Choroid plexus epithelial cell (primary cell): ENCODE measurements around the gene ERI3.
A peak's percentile ranks its signal among the peaks of the same experiment; 100 is the strongest.

ENCODE experiments used
- DNase-seq: peaks from one replicate; pipeline ENCODE4 v3.0.0-alpha.2; 2010; ENCODE audit warnings: low read depth
- H3K4me3 ChIP-seq: 2 replicates; pipeline ENCODE4 v1.5.1; 2011; ENCODE audit warnings: low read depth, mild to moderate bottlenecking, control low read depth, low read length, moderate library complexity
- CTCF ChIP-seq: conservative IDR thresholded peaks from 2 replicates; pipeline ENCODE4 v1.5.1; 2011; ENCODE audit warnings: low read depth, mild to moderate bottlenecking, control low read depth, inconsistent platforms, low read length, moderate library complexity

Gene ERI3

GRCh38 chr1:44281962-44282703 is 72.9 kb downstream of the ERI3 start:
- TF ChIP-seq CTCF, result no peak
- DNase-seq, result no peak
- no peak overlapping the region for H3K4me3 ChIP-seq

GRCh38 chr1:44276901-44277300 is 78.2 kb downstream of the ERI3 start:
- H3K4me3 ChIP-seq, result no peak overlapping the region
- no peak for TF ChIP-seq CTCF
- peak; percentile 11 for DNase-seq

GRCh38 chr1:44275991-44276405 is 79.1 kb downstream of the ERI3 start:
- H3K4me3 ChIP-seq, result no peak overlapping the region
- DNase-seq, result peak; percentile 40
- no peak for TF ChIP-seq CTCF

- H3K4me3 ChIP-seq, result no peak overlapping the region
- no peak for TF ChIP-seq CTCF
- DNase-seq, result no peak
Measured at GRCh38 chr1:44275296-44275962, 79.6 kb downstream of the ERI3 start.

GRCh38 chr1:44273560-44274350 is 81.3 kb downstream of the ERI3 start:
- no peak for DNase-seq
- TF ChIP-seq CTCF, result no peak
- no peak overlapping the region for H3K4me3 ChIP-seq

- no peak for DNase-seq
- TF ChIP-seq CTCF, result no peak
- H3K4me3 ChIP-seq, result no peak overlapping the region
Measured at GRCh38 chr1:44272992-44273391, 82.1 kb downstream of the ERI3 start.
